Measurements from ENCODE around the gene C12orf42.

DNA sequence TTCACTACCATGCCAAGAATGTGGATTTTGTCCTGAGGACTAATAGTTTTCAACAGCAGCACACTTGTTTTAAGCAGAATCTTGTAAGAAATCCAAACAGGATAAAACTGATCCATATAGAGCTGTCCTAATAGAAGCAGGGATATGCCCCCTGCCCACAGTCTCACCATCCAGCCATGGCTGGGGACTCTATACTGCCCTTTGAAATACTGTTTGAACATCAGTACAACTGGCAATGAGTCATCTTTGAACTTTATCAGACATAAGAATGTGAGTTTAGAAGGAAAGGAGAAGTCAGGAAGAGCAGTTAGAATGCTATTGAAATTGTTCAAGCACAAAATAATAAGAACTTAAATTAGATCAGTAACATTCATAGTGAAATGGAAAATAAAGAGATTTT lies 3.8 kb upstream of the C12orf42 start:
- TF ChIP-seq SUZ12 (IDR thresholded peaks at IDR 0.05) (no peak), ELF4 (IDR thresholded peaks at IDR 0.05) (no peak), HDGF (IDR thresholded peaks at IDR 0.05; ENCODE audit: borderline replicate concordance) (no peak), ARNT (IDR thresholded peaks at IDR 0.05) (no peak), ZNF384 (IDR thresholded peaks at IDR 0.05) (no peak), FOXA1 (IDR thresholded peaks at IDR 0.05) (no peak), SP1 (IDR thresholded peaks at IDR 0.05) (no peak), L3MBTL2 (conservative IDR thresholded peaks at IDR 0.05) (no peak), LEF1 (IDR thresholded peaks at IDR 0.05; ENCODE audit: borderline replicate concordance) (no peak), BHLHE40 (IDR thresholded peaks at IDR 0.05; ENCODE audit: borderline replicate concordance) (no peak), CTBP1 (IDR thresholded peaks at IDR 0.05; ENCODE audit: borderline replicate concordance) (no peak)
